NOMO-1 treated with DMSO at 0.1 percent for 48 hours (cell line): ENCODE data around the gene CLK2.
A peak's percentile ranks its signal among the peaks of the same experiment; 100 is the strongest.
"Not testable (repeated sequence)": the region's sequence is repeated elsewhere in the genome, so short reads cannot be mapped to it uniquely, and the experiment has no call there.

ENCODE experiments used
- DNase-seq: peaks from one replicate; lab custom pipeline; 2025; ENCODE audit not compliant: unreplicated experiment; lab: John Stamatoyannopoulos, UW

CLK2 gene

GRCh38 chr1:155268630-155269029 lies 4.7 kb downstream of the CLK2 start:
- no peak for DNase-seq

- DNase-seq = no peak
Observed at GRCh38 chr1:155267373-155267772, 5.9 kb downstream of the CLK2 start.

GRCh38 chr1:155266553-155266952 lies 6.8 kb downstream of the CLK2 start:
- no peak for DNase-seq

DNA sequence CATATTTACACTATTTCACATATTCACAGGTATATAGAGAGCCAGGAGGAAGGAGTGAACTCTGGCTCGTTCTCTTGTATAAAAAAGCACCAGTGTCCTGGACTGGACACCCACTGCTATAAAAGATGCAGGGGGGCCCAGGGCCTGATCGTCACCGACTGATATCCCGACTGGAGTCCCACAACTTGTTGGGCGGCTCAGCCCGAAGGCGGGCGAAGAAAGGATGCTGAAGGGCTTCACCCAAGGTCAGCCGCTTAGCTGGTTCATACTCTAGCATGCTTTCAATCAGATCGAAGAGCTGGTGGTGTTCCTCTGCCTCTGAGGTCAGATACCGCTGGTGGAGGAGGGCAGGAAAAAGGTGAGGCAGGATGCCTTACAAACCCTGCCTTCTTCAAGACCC lies 10.2 kb downstream of the CLK2 start:
- DNase-seq = no peak

DNA sequence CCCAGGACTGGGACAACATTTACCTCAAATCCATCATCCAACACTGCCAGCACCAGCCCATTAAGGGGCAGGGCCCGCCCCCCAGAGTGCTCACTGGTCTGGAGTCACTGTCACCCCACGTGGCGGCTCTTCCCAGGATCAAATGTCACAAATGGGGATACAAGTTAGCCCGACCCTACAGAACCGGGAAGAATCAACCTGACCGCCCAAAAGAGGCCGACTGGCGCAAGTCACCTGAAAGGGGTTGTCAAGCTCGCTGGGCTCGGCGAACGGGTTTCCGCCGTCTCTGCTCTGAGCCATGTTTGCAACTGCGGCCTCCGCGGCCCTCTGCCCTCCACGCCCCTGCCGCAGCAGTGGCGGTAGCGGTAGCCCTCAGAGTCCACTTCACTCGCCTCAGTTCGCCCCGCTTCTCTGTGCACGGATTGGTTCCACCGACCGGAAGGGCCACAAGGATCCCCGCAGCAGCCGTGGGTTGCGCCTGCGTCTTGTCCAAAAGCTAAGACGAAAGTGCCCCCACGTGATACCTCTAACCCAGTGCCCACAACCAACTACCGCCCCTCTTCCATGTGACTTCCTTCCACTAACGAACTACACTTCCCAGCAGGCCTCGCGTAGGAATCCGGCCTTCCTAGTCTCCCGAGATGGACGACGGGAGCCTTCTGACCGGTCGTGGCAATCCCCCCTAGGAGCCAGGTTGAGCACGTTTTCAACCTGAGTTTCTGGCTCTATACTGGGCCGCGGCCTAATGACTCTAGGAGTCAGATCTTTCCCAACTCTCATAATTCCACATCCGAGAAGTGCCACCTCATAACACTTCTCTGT lies 11.2 kb downstream of the CLK2 start, which contains the start of gene SCAMP3:
TSS of gene SCAMP3 (minus strand) at position 509 of the 822 bp plus-strand sequence. CDS start at position 300, 209 bp downstream.
- peak; percentile 98 for DNase-seq

DNA sequence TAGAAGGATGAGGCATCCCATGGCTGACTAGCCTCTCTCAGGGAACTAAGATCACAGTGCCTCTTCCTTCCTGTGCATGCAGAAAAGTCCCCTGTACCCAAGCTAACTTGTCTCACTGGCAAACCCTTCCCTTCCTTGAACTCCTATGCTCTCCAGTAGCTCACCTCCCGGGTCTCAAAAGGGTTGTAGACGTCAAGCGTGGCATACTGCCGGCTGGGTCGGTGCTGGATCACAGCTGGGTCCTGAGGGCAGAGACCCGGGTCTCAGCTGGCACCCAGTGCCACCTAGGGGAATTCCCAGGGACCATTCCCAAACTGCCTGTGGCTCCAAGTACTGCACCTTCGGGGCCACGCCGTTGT lies 11.8 kb downstream of the CLK2 start:
- no peak for DNase-seq

DNA sequence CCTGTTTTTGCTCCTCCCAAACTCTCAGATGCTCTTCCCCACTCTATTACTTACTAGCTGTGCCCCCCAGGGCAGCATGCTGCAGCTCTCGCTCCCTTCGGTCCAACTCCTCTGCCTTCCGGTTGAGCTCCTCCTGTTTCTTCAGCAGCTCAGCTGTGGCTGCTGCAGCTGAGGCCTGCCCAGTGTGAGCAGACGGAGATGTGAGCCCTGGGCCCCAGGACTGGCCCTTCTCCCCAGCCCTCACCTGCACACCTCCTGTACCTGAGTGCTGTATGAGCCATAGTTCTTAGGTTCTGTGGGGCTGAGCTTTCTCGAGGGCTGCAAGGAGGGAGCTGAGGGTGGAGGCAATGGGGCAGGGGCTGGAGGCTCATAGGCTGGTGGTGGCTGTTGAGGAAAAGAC lies 13.0 kb downstream of the CLK2 start:
- no peak for DNase-seq

DNA sequence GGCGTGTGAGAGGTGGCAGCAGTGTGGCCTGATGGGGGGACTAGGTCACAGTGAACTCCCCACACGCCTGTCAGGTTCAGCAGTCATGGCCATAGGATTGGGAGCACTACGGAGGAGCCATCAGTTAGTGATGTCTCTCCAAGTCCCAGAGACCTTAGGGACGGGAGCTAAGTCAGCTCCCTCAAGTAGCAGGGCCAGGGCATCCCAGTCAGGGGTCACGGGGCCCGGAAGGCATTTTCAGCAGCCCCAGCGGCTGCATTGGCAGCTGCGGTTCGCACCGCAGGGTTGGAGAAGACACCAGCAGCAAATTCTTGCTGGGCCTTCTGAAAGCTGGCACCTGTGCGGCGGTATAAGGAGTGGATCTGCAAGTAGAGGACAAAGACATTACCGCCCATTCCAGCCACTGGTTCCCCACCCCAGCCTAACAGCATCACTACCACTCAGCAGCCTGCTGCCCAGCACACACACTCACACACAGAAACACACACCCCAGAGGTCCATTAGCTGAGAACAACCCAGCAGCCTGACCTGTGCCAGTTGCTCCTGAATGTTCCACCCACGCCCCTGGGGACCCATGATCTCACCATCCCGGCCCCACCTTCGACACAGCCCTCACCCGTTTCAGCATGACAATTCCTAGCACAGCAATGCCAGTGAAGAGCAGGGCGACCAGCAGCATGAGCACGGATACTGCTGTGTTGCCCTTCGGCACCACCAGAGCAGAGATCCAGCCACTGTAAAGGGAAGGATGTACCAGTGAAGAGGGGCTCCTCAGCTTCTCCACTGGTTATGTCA lies 17.0 kb downstream of the CLK2 start:
- DNase-seq = no peak

DNA sequence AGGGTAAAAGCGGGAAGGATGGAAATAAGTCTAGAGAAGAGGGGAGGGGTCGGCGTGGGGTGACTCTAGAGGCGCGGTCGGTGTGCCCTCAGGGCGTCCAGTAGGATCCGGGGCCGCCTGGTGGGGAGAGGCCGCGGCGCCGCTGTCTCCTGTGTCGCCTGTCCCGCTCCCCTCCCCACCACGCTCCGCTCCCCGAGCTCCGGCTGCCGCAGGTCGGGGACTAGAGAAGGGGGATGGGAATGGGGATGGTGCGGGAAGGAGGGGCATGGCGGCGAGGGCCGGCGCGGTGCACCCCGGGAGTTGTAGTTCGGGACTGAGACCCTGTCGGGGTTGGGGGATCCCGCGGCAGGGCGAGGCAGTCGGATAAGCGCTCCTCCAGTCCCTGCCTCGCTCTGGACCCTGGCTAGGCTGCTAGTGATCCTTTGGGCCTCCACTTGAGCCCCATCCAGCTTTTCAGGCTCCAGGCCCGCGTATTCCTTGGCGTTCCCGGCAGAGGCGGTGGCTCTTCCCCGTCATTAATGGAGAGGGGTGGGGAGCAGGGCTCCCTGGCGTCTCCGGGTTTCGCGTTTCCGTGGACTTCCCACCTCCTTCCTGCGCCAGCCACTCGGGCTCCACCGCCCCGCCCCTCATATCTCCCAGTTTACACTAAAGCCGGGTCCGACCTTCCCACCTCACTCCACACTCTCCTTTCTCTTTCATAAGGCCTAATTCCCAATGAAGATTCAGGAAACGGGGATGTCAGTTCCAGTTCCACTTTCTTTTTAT lies 17.9 kb downstream of the CLK2 start, which contains the start of gene ENTREP3:
TSS of gene ENTREP3 (minus strand) at position 241 of the 765 bp plus-strand sequence. CDS start 606 bp downstream, outside the sequence.
- DNase-seq = peak; percentile 48

DNA sequence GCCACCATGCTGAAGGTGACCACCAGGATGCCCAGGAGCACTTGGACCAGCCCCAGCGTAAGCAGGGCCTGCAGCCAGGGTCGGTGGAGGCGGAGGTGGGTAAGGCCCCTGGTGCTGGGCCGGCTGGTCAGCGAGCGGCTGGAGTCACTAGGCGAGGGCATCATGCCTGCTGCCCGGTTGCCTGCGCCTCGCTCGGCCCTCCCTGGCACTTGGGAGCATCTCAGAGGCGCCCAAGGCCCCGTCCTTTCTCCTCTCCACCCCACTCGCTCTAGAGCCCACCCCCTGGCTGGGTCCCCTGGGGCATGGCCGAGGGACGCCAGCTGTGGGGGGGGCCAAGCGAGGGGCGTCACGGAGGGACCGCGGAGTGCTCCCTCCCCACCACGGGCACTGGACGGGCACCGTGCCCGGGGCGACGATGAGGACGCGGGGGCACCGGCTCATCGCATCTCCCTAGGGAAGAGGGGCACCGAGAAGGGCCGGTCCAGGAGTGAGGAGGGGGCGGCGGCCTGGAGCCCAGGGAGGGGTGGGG lies 18.5 kb downstream of the CLK2 start:
- no peak for DNase-seq

GRCh38 chr1:155254228-155254713 lies 19.0 kb downstream of the CLK2 start:
- DNase-seq = no peak

DNA sequence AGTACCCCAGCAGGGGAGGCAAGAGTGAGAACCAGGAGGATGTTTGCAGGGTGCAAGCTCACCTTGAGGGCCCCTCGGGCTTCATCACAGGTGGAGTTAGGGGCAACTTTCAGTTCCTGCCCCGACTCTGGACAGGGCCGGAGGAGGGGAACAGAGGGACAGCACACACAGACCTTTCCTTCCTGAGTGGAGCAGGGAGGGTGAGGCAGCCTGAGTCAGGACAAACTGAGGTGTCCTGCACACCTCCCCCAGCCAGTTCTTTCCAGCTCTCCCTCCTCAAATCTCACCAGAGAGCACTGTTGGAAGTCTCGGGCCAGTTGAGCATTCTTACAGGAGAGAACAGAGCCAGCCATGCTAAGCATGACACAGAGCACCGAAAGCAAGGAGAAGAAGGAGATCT lies 19.5 kb downstream of the CLK2 start:
- no peak for DNase-seq

DNA sequence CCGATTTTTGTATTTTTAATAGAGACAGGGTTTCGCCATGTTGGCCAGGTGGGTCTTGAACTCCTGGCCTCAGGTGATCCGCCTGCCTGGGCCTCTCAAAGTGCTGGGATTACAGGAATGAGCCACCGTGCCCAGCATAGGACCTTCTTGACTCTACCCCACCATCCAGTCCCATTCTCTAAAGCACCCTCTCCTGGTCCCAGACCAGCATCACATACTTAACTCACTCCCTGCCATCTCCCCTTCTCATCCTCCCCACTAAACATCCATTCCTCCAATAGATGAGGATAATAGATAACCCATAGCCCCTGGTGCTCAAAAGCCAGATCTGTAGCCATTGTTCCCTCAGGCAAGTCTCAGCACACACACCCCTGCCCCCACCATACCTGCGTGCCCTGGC lies 20.1 kb downstream of the CLK2 start:
- DNase-seq = no peak

DNA sequence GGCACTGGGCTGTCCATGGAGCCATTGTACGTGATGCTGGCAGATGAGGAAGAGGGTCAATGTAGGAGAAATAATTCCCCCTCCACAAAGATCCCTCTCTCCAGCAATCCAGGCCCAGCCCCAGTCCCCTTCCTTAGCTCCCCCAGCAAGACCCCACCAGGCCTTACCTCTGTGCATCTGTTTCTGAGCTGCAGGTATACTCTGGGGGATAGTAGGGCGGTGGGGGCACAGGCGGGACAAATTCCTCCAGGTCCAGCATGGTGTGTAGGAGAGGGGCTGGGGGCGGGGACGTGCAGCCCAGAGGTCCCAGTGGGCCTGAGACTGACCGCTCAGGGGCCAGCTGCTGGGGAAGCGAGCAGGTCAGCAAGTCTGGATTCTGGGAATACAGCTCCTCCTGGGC lies 21.7 kb downstream of the CLK2 start:
- no peak for DNase-seq

DNA sequence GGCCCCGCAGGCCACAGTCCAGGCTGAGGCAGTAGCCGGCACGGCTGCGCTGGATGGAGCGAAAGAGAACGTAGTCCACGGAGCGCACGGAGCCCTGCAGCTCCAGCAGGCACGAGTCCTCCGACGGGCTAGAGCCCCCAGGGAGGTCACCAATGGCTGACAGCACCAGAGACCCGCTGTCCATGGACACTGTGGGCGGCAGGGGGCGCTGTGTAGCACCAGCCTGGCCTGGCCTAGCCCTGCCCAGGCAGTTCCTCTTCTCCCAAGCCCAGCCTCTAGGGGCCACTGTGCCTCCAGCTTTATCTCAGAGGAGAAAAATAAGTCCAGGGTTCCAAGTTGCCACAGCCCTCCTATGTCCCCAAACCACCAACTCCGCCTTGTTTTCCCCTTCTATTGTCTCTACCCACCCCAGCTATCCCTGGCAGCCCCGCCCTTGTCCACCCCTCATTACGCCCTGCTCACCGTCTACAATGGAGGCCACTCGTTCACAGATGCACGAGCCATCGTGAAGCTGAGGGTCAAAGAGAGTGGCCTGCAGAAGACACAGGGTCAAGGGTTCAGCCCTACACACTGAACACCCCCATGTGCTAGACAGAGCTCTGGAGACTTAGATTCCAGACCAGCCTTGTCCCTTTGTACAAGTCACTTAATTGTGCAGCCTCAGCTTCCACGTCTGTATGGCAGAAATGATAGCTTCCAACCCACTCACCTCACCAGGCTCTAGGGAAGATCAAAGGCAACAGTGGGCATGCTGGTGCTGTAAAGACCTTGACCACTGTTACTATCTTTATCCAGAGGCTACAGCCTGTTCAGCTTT lies 22.5 kb downstream of the CLK2 start:
- DNase-seq = peak; percentile 91

DNA sequence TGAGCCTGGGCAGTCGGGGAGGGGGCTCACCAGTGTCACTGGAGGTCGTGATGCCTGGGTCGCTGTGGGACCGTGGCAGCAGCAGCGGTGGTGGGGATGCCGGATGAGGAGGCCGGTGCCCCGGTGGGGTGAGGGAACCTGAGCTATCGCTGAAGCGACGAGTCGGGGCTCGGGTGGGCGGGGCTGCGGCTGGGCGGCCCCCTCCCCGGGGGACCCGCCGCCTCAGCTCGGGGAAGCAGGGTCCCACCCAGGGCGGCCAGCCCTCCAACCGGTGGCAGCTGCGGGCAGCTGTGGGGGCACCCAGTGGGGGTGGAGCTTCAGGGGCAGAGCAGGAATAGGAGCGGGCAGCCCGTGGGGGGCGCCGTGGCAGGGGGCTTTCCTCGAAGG lies 23.1 kb downstream of the CLK2 start:
- DNase-seq = no peak

GRCh38 chr1:155247667-155248553 lies 25.4 kb downstream of the CLK2 start:
- no peak for DNase-seq

- not testable (repeated sequence) for DNase-seq
Observed at GRCh38 chr1:155246796-155247195, 26.5 kb downstream of the CLK2 start.

DNA sequence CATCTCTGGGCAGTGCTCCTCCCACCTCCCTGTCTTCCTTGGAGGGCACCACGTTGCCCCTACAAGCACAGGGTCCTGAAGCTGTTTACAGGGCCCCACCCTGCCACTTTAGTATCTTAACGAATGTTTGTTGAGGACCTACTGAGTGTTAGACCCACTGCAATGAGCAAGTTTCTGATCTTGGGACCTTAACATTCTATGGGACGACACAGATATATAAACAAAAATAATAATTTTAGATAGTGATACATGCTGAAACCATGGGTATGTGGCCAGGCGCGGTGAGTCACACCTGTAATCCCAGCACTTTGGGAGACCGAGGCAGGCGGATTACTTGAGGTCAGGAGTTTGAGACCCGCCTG lies 28.2 kb downstream of the CLK2 start:
- DNase-seq = no peak
